Calu3 (cell line): ENCODE data around the gene SELP. TPM values are rescaled to one million over a fixed set of nuclear protein-coding genes. Genes with fewer than 3 reads are reported as not detected.

Source experiments
- BruUV-seq: library from RNA; stranded (reverse); fragments of 400-500 nt; replicated peaks from 2 replicates; lab custom pipeline; 2021; lab: Mats Ljungman, UMichigan
- CTCF ChIA-PET: fragments of 300-600 bp; sonication (Branson Sonifier 250); formaldehyde crosslinking; loops from one replicate; lab custom pipeline; 2022; ENCODE audit warnings: antibody characterized with exemption; lab: Charles Lee
- DNase-seq: peaks from one replicate; pipeline ENCODE4 v3.0.0; 2022
- H3K27ac Mint-ChIP-seq: one replicate; pipeline ENCODE4 v1.8.0; 2022; ENCODE audit warnings: mixed read lengths; ENCODE audit not compliant: unreplicated experiment
- H3K27me3 Mint-ChIP-seq: one replicate; pipeline ENCODE4 v1.8.0; 2022; ENCODE audit warnings: mixed read lengths; ENCODE audit not compliant: unreplicated experiment
- H3K36me3 Mint-ChIP-seq: one replicate; pipeline ENCODE4 v1.8.0; 2022; ENCODE audit warnings: mild to moderate bottlenecking, moderate library complexity, mixed read lengths; ENCODE audit not compliant: insufficient read depth, unreplicated experiment
- H3K4me1 Mint-ChIP-seq: one replicate; pipeline ENCODE4 v1.8.0; 2022; ENCODE audit warnings: mild to moderate bottlenecking, low read depth, mixed read lengths; ENCODE audit not compliant: unreplicated experiment
- H3K4me3 Mint-ChIP-seq: one replicate; pipeline ENCODE4 v1.8.0; 2022; ENCODE audit warnings: mild to moderate bottlenecking, low read depth, moderate library complexity, mixed read lengths; ENCODE audit not compliant: unreplicated experiment
- H3K9me3 Mint-ChIP-seq: one replicate; pipeline ENCODE4 v1.8.0; 2022; ENCODE audit warnings: low read depth, mixed read lengths; ENCODE audit not compliant: unreplicated experiment
- CTCF ChIP-seq: fragments of 200-600 bp; IDR thresholded peaks from one replicate; pipeline ENCODE4 v1.8.0; 2022; ENCODE audit warnings: antibody characterized with exemption; ENCODE audit not compliant: unreplicated experiment
- intact Hi-C: fragments of 100-400 bp; cut with micrococcal nuclease; formaldehyde crosslinking; loops from one replicate; pipeline ENCODE4 v1.10.0; 2022; ENCODE audit not compliant: unreplicated experiment
- total RNA-seq: library from RNA; stranded (reverse); gene quantifications from 2 replicates; pipeline ENCODE4 v1.2.3, GENCODE V29; 2022

SELP gene
- total RNA-seq, 1 experiment from 2014 or later = 0.47 TPM

DNA sequence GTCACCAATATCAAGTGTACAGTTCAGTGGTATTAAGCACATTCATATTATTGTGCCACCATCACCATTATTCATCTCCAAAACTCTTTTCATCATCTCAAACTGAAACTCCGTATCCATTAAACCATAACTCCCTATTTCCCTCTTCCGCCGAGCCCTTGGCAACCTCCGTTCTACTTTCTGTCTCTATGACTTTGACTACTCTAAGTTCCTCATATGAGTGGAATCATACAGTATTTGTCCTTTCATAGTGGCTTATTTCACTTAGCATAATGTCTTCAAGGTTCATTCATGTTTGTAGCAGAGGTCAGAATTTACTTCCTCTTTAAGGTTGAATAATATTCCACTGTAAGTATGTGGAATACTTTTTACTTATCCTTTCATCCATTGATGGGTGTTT, 21.7 kb downstream of the SELP start:
- CTCF ChIA-PET = no interaction called here
- BruUV-seq = no TSS peak
- Mint-ChIP-seq H3K27ac (no peak overlapping the region), H3K36me3 (no peaks in the 10 kb centered on the region), H3K4me3 (no peak overlapping the region), H3K4me1 (peaks cover 4% of the 10 kb centered on the region), H3K9me3 (no peaks in the 10 kb centered on the region), H3K27me3 (no peaks in the 10 kb centered on the region)
- DNase-seq = no peak
- intact Hi-C loops = no loop called here
- TF ChIP-seq CTCF = no peak

DNA sequence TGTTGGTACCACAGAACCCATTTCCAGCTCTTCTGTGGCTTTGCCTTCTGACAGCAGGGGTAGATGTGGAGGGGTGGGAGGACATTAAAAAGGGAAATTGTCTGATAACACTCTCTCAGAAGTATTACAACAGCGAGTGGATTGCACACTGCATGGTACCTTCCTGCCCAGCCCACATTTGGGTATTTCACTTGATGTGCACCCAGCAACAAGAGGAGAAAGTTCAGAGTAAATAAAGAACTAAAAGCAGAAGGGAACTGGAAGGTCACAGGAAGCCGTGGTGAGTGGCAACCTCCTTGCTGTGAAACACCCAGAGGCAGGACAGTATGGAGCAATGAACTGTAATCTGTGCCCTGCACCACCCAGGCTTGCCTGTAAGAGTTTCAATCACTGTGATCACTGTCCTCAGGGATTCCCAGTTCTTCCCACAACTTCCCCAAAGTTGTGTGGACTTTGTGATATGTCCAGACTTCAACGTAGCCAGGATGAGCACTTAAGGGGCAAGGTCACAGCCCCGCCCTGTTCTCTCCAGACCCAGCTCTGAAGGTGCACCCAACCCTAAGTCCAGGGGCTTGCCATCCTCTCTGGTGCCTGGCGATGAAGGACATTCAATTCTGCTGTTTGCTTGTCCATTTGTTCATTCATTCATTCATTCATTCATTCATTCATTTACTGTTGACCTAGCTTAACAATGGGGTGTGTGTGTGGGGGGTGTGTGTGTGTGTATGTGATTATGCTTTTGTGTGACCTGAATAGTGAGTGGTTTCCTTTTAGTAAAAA, 25.0 kb downstream of the SELP start:
- peaks cover 22% of the 10 kb centered on the region for H3K4me1 Mint-ChIP-seq
- no peak overlapping the region for H3K4me3 Mint-ChIP-seq
- BruUV-seq = no TSS peak
- H3K27ac Mint-ChIP-seq = no peak overlapping the region
- no peaks in the 10 kb centered on the region for H3K9me3 Mint-ChIP-seq
- no peak for TF ChIP-seq CTCF
- H3K36me3 Mint-ChIP-seq = no peaks in the 10 kb centered on the region
- no peak for DNase-seq
- CTCF ChIA-PET = interaction anchor here (0.7 kb wide), 1 partner anchor 1120 kb away, joined by 3 read pairs; no protein-coding TSS in a partner anchor
- H3K27me3 Mint-ChIP-seq = no peaks in the 10 kb centered on the region
- intact Hi-C loops = loop anchor here (5.0 kb wide), 1 partner anchor 87 kb away; no protein-coding TSS in a partner anchor

GRCh38 chr1:169601096-169601881, 28.6 kb downstream of the SELP start:
- CTCF ChIA-PET = interaction anchor here (1.4 to 2.4 kb wide), 4 partner anchors 15 to 208 kb away, joined by 4 to 41 read pairs (median 8); partner anchors contain the start of gene F5
- TF ChIP-seq CTCF = peak; percentile 46

More at GRCh38 chr1:169601096-169601881, 28.6 kb downstream of the SELP start:
- H3K4me3 Mint-ChIP-seq = no peak overlapping the region
- H3K36me3 Mint-ChIP-seq = no peaks in the 10 kb centered on the region
- H3K9me3 Mint-ChIP-seq = no peaks in the 10 kb centered on the region
- no peaks in the 10 kb centered on the region for H3K27me3 Mint-ChIP-seq
- H3K4me1 Mint-ChIP-seq = peaks cover 22% of the 10 kb centered on the region
- no TSS peak for BruUV-seq
- intact Hi-C loops = loop anchor here (1.0 to 5.0 kb wide), 3 partner anchors 91 to 208 kb away; partner anchors contain the start of gene SELL
- H3K27ac Mint-ChIP-seq = no peak overlapping the region
- no peak for DNase-seq
